Mesenchymal stem cell (in vitro differentiated cells and primary cell): Measurements from ENCODE around the gene NABP1.

Experiments used
- DNase-seq: peaks from one replicate; pipeline ENCODE4 v3.0.0-alpha.2; 2013
- H2AFZ ChIP-seq: one replicate; pipeline ENCODE4 v1.6.1; 2013; ENCODE audit warnings: low read depth, mild to moderate bottlenecking, control low read depth, inconsistent platforms, low read length, moderate library complexity
- H2AK5ac ChIP-seq: 2 replicates; pipeline ENCODE4 v1.6.1; 2013; ENCODE audit warnings: low read length, moderate library complexity, mild to moderate bottlenecking, inconsistent platforms; ENCODE audit not compliant: severe bottlenecking
- H2BK120ac ChIP-seq: one replicate; pipeline ENCODE4 v1.6.1; 2013; ENCODE audit warnings: low read depth, mild to moderate bottlenecking, inconsistent platforms, low read length, moderate library complexity
- H2BK12ac ChIP-seq, 2 experiments: one replicate each; pipeline ENCODE4 v1.6.1; 2013; ENCODE audit warnings: inconsistent platforms in 2 of 2, low read length in 2 of 2, mild to moderate bottlenecking in 2 of 2, moderate library complexity in 2 of 2, control low read depth in 1 of 2
- H2BK15ac ChIP-seq: one replicate; pipeline ENCODE4 v1.6.1; 2013; ENCODE audit warnings: mild to moderate bottlenecking, low read depth, inconsistent platforms; ENCODE audit not compliant: poor library complexity, severe bottlenecking
- H2BK5ac ChIP-seq: 2 replicates; pipeline ENCODE4 v1.6.1; 2013; ENCODE audit warnings: low read depth, mild to moderate bottlenecking, low read length, control low read depth, inconsistent platforms; ENCODE audit not compliant: poor library complexity, severe bottlenecking
- H3K14ac ChIP-seq, 2 experiments: one replicate each; pipeline ENCODE4 v1.6.1; 2013; ENCODE audit warnings: inconsistent platforms in 2 of 2, low read length in 2 of 2, control low read depth in 1 of 2, mild to moderate bottlenecking in 1 of 2, moderate library complexity in 1 of 2
- H3K18ac ChIP-seq, 2 experiments: one replicate each; pipeline ENCODE4 v1.6.1; 2013; ENCODE audit warnings: inconsistent platforms in 2 of 2, low read length in 2 of 2, control low read depth in 1 of 2, low read depth in 1 of 2, mild to moderate bottlenecking in 1 of 2
- H3K23ac ChIP-seq, 2 experiments: one replicate each; pipeline ENCODE4 v1.6.1; 2013; ENCODE audit warnings: inconsistent platforms in 2 of 2, low read length in 2 of 2, mild to moderate bottlenecking in 2 of 2, moderate library complexity in 2 of 2, control low read depth in 1 of 2
- H3K27ac ChIP-seq: 2 replicates; pipeline ENCODE4 v1.5.1; 2013; ENCODE audit warnings: mild to moderate bottlenecking, moderate library complexity, low read length, control low read depth, inconsistent platforms; ENCODE audit not compliant: poor library complexity, severe bottlenecking
- H3K27me3 ChIP-seq, 2 experiments: 2 replicates each; pipeline versions ENCODE4 v1.6.1 to v1.7.0; 2013; ENCODE audit warnings: low read length in 2 of 2, mild to moderate bottlenecking in 2 of 2, moderate library complexity in 2 of 2, control low read depth in 1 of 2, inconsistent platforms in 1 of 2; ENCODE audit not compliant: control insufficient read depth in 1 of 2, insufficient read depth in 1 of 2
- H3K36me3 ChIP-seq, 2 experiments: 2 replicates each; pipeline versions ENCODE4 v1.6.1 to v1.7.0; 2013; ENCODE audit warnings: low read length in 2 of 2, control low read depth in 1 of 2, inconsistent platforms in 1 of 2, low read depth in 1 of 2, mild to moderate bottlenecking in 1 of 2; ENCODE audit not compliant: insufficient read depth in 2 of 2, control insufficient read depth in 1 of 2
- H3K4ac ChIP-seq, 2 experiments: one replicate each; pipeline ENCODE4 v1.6.1; 2013; ENCODE audit warnings: inconsistent platforms in 2 of 2, low read length in 2 of 2, mild to moderate bottlenecking in 2 of 2, moderate library complexity in 2 of 2, control low read depth in 1 of 2, low read depth in 1 of 2
- H3K4me1 ChIP-seq: 2 replicates; pipeline ENCODE4 v1.6.1; 2013; ENCODE audit warnings: low read depth, low read length, control low read depth; ENCODE audit not compliant: control insufficient read depth, insufficient read depth
- H3K4me2 ChIP-seq: 2 replicates; pipeline ENCODE4 v1.6.1; 2013; ENCODE audit warnings: low read length, mild to moderate bottlenecking, inconsistent platforms; ENCODE audit not compliant: poor library complexity, severe bottlenecking
- H3K4me3 ChIP-seq, 2 experiments: 2 replicates each; pipeline versions ENCODE4 v1.5.1 to v1.7.0; 2013; ENCODE audit warnings: low read length in 2 of 2, mild to moderate bottlenecking in 2 of 2, control low read depth in 1 of 2, low read depth in 1 of 2; ENCODE audit not compliant: insufficient read depth in 1 of 2
- H3K79me1 ChIP-seq: replicated peaks from 2 replicates; pipeline ENCODE4 v1.6.1; 2013; ENCODE audit warnings: mild to moderate bottlenecking, control low read depth, low read length, inconsistent platforms; ENCODE audit not compliant: poor library complexity, severe bottlenecking
- H3K9ac ChIP-seq: 2 replicates; pipeline ENCODE4 v1.7.0; 2013; ENCODE audit warnings: mild to moderate bottlenecking, low read length, moderate library complexity
- H3K9me3 ChIP-seq: 2 replicates; pipeline ENCODE4 v1.7.0; 2013; ENCODE audit warnings: mild to moderate bottlenecking, low read length; ENCODE audit not compliant: control insufficient read depth
- H4K8ac ChIP-seq: one replicate; pipeline ENCODE4 v1.6.1; 2013; ENCODE audit warnings: inconsistent platforms, mild to moderate bottlenecking, low read length, moderate library complexity
- H4K91ac ChIP-seq: one replicate; pipeline ENCODE4 v1.6.1; 2013; ENCODE audit warnings: mild to moderate bottlenecking, low read length, inconsistent platforms
- WGBS: methylation state at CpG from one replicate; pipeline ENCODE4 v1.1.7; 2013; ENCODE audit warnings: mixed read lengths; 5-methylcytosine and 5-hydroxymethylcytosine counted together

Gene NABP1

DNA sequence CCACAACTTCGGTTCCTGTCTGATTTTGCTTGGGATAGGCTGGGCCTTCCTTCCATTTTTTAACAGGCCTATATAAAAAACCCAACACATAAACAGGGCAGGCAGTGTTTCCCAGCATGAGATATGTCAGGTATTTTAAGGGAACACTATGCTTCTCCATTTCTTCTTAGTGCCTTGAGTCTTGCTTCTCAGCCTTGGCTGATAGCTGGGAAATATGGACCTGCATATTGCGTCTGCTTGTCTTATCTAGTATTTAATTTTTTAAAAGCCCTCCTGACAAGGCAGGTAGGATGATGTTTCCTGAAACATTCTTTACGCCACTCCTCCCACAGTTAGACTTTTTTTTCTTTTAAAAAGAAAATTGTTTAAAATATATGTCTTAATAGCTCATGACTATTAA, 45.5 kb upstream of the NABP1 start:
- WGBS = 84% methylated on average over 2 of the region's 3 CpGs
- Histone ChIP-seq H2BK15ac (no peak overlapping the region), H3K27me3 (no peaks in the 10 kb centered on the region)

GRCh38 chr2:191634791-191635190, 43.1 kb upstream of the NABP1 start:
- Histone ChIP-seq H3K4me3 (no peak overlapping the region), H3K23ac (no peak overlapping the region), H2AFZ (no peak overlapping the region), H3K9ac (peak overlapping the region; percentile 63), H3K79me1 (no peaks in the 10 kb centered on the region), H3K9me3 (no peaks in the 10 kb centered on the region), H2BK120ac (no peak overlapping the region), H2BK15ac (no peak overlapping the region), H3K14ac (no peak overlapping the region), H3K4me1 (peaks cover 5% of the 10 kb centered on the region), H4K91ac (no peak overlapping the region), H2BK12ac (no peak overlapping the region), H2BK5ac (no peak overlapping the region), H3K18ac (no peak overlapping the region), H3K27ac (peak overlapping the region; percentile 99), H3K4ac (no peak overlapping the region), H3K4me2 (no peak overlapping the region), H4K8ac (no peak overlapping the region), H3K27me3 (no peaks in the 10 kb centered on the region), H3K36me3 (no peaks in the 10 kb centered on the region), H2AK5ac (no peak overlapping the region)
- no peak for DNase-seq
- 100% methylated on average over 1 of the region's 1 CpG for WGBS

More for the DNA sequence above, 45.5 kb upstream of the NABP1 start:
- Histone ChIP-seq H2AFZ (no peak overlapping the region), H3K36me3 (no peaks in the 10 kb centered on the region), H2BK120ac (no peak overlapping the region), H2BK5ac (no peak overlapping the region), H3K4ac (no peak overlapping the region), H3K27ac (peak overlapping the region; percentile 20), H3K14ac (no peak overlapping the region), H3K4me1 (peaks cover 5% of the 10 kb centered on the region), H3K4me2 (no peak overlapping the region), H3K18ac (no peak overlapping the region), H3K9ac (no peak overlapping the region), H2AK5ac (peak overlapping the region; percentile 83), H3K4me3 (no peak overlapping the region), H3K23ac (no peak overlapping the region), H3K9me3 (no peaks in the 10 kb centered on the region), H3K79me1 (no peaks in the 10 kb centered on the region), H2BK12ac (peak overlapping the region in 1 of 2 experiments; percentile 73), H4K8ac (no peak overlapping the region), H4K91ac (no peak overlapping the region)
- DNase-seq = no peak

DNA sequence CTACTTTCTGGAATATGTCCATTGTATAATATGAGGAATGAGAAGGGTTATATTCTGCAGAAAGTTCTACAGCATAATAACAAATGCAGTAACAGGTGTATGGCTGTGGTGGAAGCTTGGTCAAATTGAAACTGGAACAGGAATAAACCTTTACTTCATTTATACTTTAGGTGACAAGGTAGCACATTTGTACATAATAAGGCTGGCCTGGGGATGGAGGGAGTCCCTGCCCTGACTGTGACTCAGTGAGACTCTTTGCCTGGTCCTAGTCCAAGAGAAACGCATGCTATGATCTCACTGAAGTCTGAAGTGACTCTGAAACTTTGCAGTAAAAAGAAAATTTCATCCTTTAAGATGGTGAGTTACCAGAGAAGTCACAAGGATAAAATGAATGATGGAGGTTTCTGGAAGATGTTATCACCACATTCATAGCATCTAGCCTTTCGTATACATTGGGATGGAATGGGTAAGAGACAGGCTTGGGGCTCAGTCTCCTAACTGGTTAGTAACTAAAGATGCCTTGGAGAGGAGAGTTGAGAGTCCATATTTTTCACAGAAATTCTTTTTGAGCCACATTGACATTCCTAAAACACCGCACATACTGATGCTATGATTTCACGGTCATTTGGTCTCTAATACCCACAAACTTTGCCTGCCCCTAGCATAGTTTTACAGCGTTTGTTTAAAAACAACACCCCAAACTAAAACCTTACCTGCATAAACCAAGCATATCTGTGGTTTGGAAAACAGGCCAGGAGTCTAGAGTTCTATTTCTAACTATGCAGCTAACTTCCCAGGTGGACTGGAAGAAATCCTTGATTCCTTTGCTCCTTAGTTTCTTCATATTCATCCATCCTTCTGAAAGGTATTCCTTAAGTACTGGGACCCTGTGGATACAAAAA, 42.4 kb upstream of the NABP1 start:
- 4% methylated on average over 5 of the region's 5 CpGs for WGBS

DNA sequence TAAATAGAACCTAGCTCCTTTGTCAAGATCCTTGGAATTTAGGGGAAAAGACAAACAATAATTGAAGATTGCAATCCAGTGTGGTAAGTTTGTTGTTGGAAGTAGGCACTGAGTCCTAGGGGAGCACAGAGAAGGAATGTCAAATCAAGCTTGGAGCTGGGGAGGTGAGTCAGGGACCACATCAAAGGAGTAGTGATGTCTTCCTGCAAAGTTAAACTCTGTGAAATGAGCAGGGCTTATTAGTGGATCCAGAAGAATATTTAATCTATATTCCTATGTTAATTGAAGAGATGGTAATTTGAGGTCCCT, 41.7 kb upstream of the NABP1 start:
- peak overlapping the region; percentile 99 for H3K27ac ChIP-seq
- no peak overlapping the region for H3K14ac ChIP-seq
- DNase-seq = peak; percentile 70
- H2BK15ac ChIP-seq = no peak overlapping the region
- no peaks in the 10 kb centered on the region for H3K27me3 ChIP-seq
- no peak overlapping the region for H4K91ac ChIP-seq
- H2BK120ac ChIP-seq = no peak overlapping the region
- no peak overlapping the region for H3K23ac ChIP-seq
- H2AK5ac ChIP-seq = no peak overlapping the region
- peak overlapping the region in 1 of 2 experiments; percentile 22 for H3K4me3 ChIP-seq
- H3K9ac ChIP-seq = peak overlapping the region; percentile 63
- H3K18ac ChIP-seq = peak overlapping the region in 1 of 2 experiments; percentile 57
- H4K8ac ChIP-seq = no peak overlapping the region
- peak overlapping the region; percentile 47 for H3K4me2 ChIP-seq
- H3K79me1 ChIP-seq = no peaks in the 10 kb centered on the region
- H3K9me3 ChIP-seq = no peaks in the 10 kb centered on the region
- H3K4ac ChIP-seq = peak overlapping the region in 1 of 2 experiments; percentile 11
- peak overlapping the region; percentile 82 for H2BK5ac ChIP-seq
- peaks cover 3% of the 10 kb centered on the region for H3K4me1 ChIP-seq
- no peak overlapping the region for H2AFZ ChIP-seq
- H2BK12ac ChIP-seq = peak overlapping the region in 1 of 2 experiments; percentile 6
- H3K36me3 ChIP-seq = no peaks in the 10 kb centered on the region

More for the DNA sequence above, 42.4 kb upstream of the NABP1 start:
- no peak overlapping the region for H3K23ac ChIP-seq
- H2BK12ac ChIP-seq = no peak overlapping the region
- H3K79me1 ChIP-seq = no peaks in the 10 kb centered on the region
- H4K91ac ChIP-seq = no peak overlapping the region
- H3K27ac ChIP-seq = peak overlapping the region; percentile 99
- H3K9ac ChIP-seq = peak overlapping the region; percentile 63
- DNase-seq = peak; percentile 66
- H3K14ac ChIP-seq = no peak overlapping the region
- no peak overlapping the region for H2BK120ac ChIP-seq
- H3K4me2 ChIP-seq = peak overlapping the region; percentile 47
- H4K8ac ChIP-seq = no peak overlapping the region
- H3K4me3 ChIP-seq = peak overlapping the region in 1 of 2 experiments; percentile 22
- H3K18ac ChIP-seq = peak overlapping the region in 1 of 2 experiments; percentile 97
- H2BK5ac ChIP-seq = peak overlapping the region; percentile 82
- H3K4ac ChIP-seq = no peak overlapping the region
- H3K27me3 ChIP-seq = no peaks in the 10 kb centered on the region
- H3K4me1 ChIP-seq = peaks cover 3% of the 10 kb centered on the region
- H2AFZ ChIP-seq = no peak overlapping the region
- H2BK15ac ChIP-seq = no peak overlapping the region
- no peaks in the 10 kb centered on the region for H3K36me3 ChIP-seq
- no peaks in the 10 kb centered on the region for H3K9me3 ChIP-seq
- peak overlapping the region; percentile 62 for H2AK5ac ChIP-seq
